NK-92 (cell line): ENCODE measurements around the gene HOXB7.

Experiments used
- DNase-seq: peaks from one replicate; lab custom pipeline; 2025; ENCODE audit not compliant: unreplicated experiment; lab: John Stamatoyannopoulos, UW

Gene HOXB7

GRCh38 chr17:48569674-48570324, 41.0 kb downstream of the HOXB7 start:
- no peak for DNase-seq

GRCh38 chr17:48569240-48569582, 41.6 kb downstream of the HOXB7 start:
- DNase-seq, result no peak

GRCh38 chr17:48568499-48569239, 42.1 kb downstream of the HOXB7 start:
- no peak for DNase-seq

- DNase-seq, result no peak
Measured at GRCh38 chr17:48567646-48568354, 43.0 kb downstream of the HOXB7 start.

GRCh38 chr17:48567209-48567608, 43.6 kb downstream of the HOXB7 start:
- DNase-seq, result no peak

- no peak for DNase-seq
Measured at GRCh38 chr17:48566717-48567116, 44.1 kb downstream of the HOXB7 start.

- DNase-seq, result no peak
Measured at GRCh38 chr17:48565925-48566710, 44.7 kb downstream of the HOXB7 start.

- no peak for DNase-seq
Measured at GRCh38 chr17:48565022-48565554, 45.7 kb downstream of the HOXB7 start.

GRCh38 chr17:48564188-48565021, 46.4 kb downstream of the HOXB7 start:
- no peak for DNase-seq

GRCh38 chr17:48563867-48564187, 47.0 kb downstream of the HOXB7 start:
- DNase-seq, result no peak

GRCh38 chr17:48563385-48563838, 47.4 kb downstream of the HOXB7 start:
- DNase-seq, result no peak

- no peak for DNase-seq
Measured at GRCh38 chr17:48562934-48563333, 47.9 kb downstream of the HOXB7 start.

GRCh38 chr17:48561884-48562810, 48.7 kb downstream of the HOXB7 start:
- no peak for DNase-seq

GRCh38 chr17:48559840-48560817, 50.7 kb downstream of the HOXB7 start:
- no peak for DNase-seq

- DNase-seq, result no peak
Measured at GRCh38 chr17:48559122-48559839, 51.5 kb downstream of the HOXB7 start.

GRCh38 chr17:48558831-48559121, 52.0 kb downstream of the HOXB7 start:
- DNase-seq, result no peak

GRCh38 chr17:48558057-48558830, 52.6 kb downstream of the HOXB7 start:
- no peak for DNase-seq
